Ramos (cell line): Measurements from ENCODE around the gene GAK.
"Not testable (repeated sequence)": the region's sequence is repeated elsewhere in the genome, so short reads cannot be mapped to it uniquely, and the experiment has no call there.

Experiments used
- in situ Hi-C: fragments of 300-500 bp; cut with MboI; formaldehyde crosslinking; loops from one replicate; pipeline ENCODE4 v1.14.3; 2022; ENCODE audit warnings: low sequenced_read_pairs; ENCODE audit not compliant: unreplicated experiment

GAK gene

GRCh38 chr4:930028-930551, 2.0 kb downstream of the GAK start:
- in situ Hi-C loops, result no loop called here

- in situ Hi-C loops, result no loop called here
These were observed 2.9 kb downstream of the GAK start for GRCh38 chr4:929096-929765.

- in situ Hi-C loops, result not testable (repeated sequence)
These were observed 4.5 kb downstream of the GAK start for GRCh38 chr4:927566-927965.

GRCh38 chr4:926538-926937, 5.6 kb downstream of the GAK start:
- in situ Hi-C loops, result no loop called here

GRCh38 chr4:925771-926500, 6.2 kb downstream of the GAK start:
- in situ Hi-C loops, result no loop called here

- in situ Hi-C loops, result no loop called here
These were observed 6.9 kb downstream of the GAK start for GRCh38 chr4:925171-925570.

GRCh38 chr4:924107-925096, 7.7 kb downstream of the GAK start:
- in situ Hi-C loops, result no loop called here

- in situ Hi-C loops, result no loop called here
These were observed 10.2 kb downstream of the GAK start for GRCh38 chr4:921830-922331.

- in situ Hi-C loops, result not testable (repeated sequence)
These were observed 13.0 kb downstream of the GAK start for GRCh38 chr4:919004-919680.

GRCh38 chr4:918591-918990, 13.5 kb downstream of the GAK start:
- in situ Hi-C loops, result not testable (repeated sequence)

GRCh38 chr4:917992-918391, 14.1 kb downstream of the GAK start:
- in situ Hi-C loops, result no loop called here

GRCh38 chr4:917466-917865, 14.7 kb downstream of the GAK start:
- in situ Hi-C loops, result no loop called here

GRCh38 chr4:915595-915994, 16.5 kb downstream of the GAK start:
- in situ Hi-C loops, result no loop called here

- in situ Hi-C loops, result no loop called here
These were observed 17.1 kb downstream of the GAK start for GRCh38 chr4:915041-915474.

- in situ Hi-C loops, result no loop called here
These were observed 17.6 kb downstream of the GAK start for GRCh38 chr4:914531-914930.

- in situ Hi-C loops, result no loop called here
These were observed 18.9 kb downstream of the GAK start for GRCh38 chr4:913280-913618.

GRCh38 chr4:912548-913279, 19.4 kb downstream of the GAK start:
- in situ Hi-C loops, result no loop called here

GRCh38 chr4:911871-912490, 20.1 kb downstream of the GAK start:
- in situ Hi-C loops, result no loop called here

- in situ Hi-C loops, result no loop called here
These were observed 20.8 kb downstream of the GAK start for GRCh38 chr4:911221-911751.
